Left lung (tissue), 10 donors: ENCODE data around the gene NAALADL2. TPM values are rescaled to one million over a fixed set of nuclear protein-coding genes. Genes with fewer than 3 reads are reported as not detected.

ENCODE experiments used
- ATAC-seq: fragments of 200-7000 bp; cut with Tn5 transposase; one replicate; pipeline ENCODE4 v1.9.1; 2020; ENCODE audit warnings: moderate library complexity
- DNase-seq, 4 donors: peaks; one replicate each; pipeline ENCODE4 v3.0.0-alpha.2; 2013 to 2020
- H3K27ac ChIP-seq, 2 donors: fragments of 200-600 bp; sonication (generic) in 1 of 2; one replicate each; pipeline versions ENCODE4 v1.5.0 to v1.8.0; 2020 to 2021
- H3K27me3 ChIP-seq, 2 donors: fragments of 200-600 bp; sonication (generic) in 1 of 2; one replicate each; pipeline versions ENCODE4 v1.5.0 to v1.8.0; 2020 to 2021
- H3K36me3 ChIP-seq, 2 donors: fragments of 200-600 bp; sonication (generic) in 1 of 2; one replicate each; pipeline versions ENCODE4 v1.5.0 to v1.8.0; 2020 to 2021
- H3K4me1 ChIP-seq, 2 donors: fragments of 200-600 bp; one replicate each; pipeline ENCODE4 v1.8.0; 2021
- H3K4me3 ChIP-seq, 2 donors: fragments of 200-600 bp; sonication (generic) in 1 of 2; one replicate each; pipeline versions ENCODE4 v1.5.0 to v1.8.0; 2020 to 2021; ENCODE audit warnings: mild to moderate bottlenecking in 1 of 2
- H3K9me3 ChIP-seq, 2 donors: fragments of 200-600 bp; sonication (generic) in 1 of 2; one replicate each; pipeline versions ENCODE4 v1.5.0 to v1.8.0; 2020 to 2021
- intact Hi-C, 2 donors: fragments of 100-400 bp; cut with DNase I; formaldehyde crosslinking; loops; one replicate each; pipeline versions ENCODE4 v1.11.2 to v1.14.2; 2022
- polyA plus RNA-seq, 6 donors: library from polyadenylated mRNA; unstranded; fragments of 120-200 nt; gene quantifications; one replicate each; pipeline ENCODE4 v1.2.1, GENCODE V29; 2013; ENCODE audit not compliant: insufficient read length in 6 of 6
- total RNA-seq, 2 donors: library from RNA; stranded (reverse); fragmentation: NEBNext Ultra II Directional; extraction: Animal tissue kit (Norgen Biotek cat#: 25700); gene quantifications; one replicate each; pipeline ENCODE4 v1.2.1, GENCODE V29; 2021
- TF ChIP-seq, protein P1 (sequence below), 2 donors: fragments of 200-600 bp; sonication (generic) in 1 of 2; IDR thresholded peaks; one replicate each; pipeline versions ENCODE4 v1.5.0 to v1.8.0; 2021; ENCODE audit warnings: antibody characterized with exemption in 2 of 2
- donor health status: DM: no; HTN: yes; CAD: no.
- donor health status: DM: no; HTN: no; CAD: no.

NAALADL2 gene
- total and polyA plus RNA-seq, 8 donors = 9.8 to 23.3 (median 17.8) TPM

DNA sequence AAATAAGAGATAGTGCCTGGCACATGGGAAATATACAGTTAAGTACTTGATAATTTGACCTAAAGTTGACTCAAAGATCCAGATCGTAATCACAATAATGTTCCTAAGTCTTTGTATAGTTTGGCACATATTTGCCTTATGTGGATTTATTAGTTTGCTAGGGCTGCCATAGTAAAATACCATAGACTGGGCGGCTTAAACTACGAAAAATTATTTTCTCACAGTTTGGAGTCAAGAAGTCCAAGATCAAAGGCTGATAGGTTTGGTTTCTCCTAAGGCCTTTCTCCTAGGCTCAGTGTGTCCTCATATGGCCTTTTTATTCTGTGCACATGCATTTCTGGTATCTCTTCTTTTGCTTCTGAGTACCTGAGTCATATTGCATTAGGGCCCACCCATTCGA lies 453.7 kb downstream of the NAALADL2 start:
- Histone ChIP-seq H3K27ac (no peak overlapping the region), H3K9me3 (no peaks in the 10 kb centered on the region), H3K36me3 (no peaks in the 10 kb centered on the region), H3K4me3 (no peak overlapping the region), H3K4me1 (no peaks in the 10 kb centered on the region), H3K27me3 (no peaks in the 10 kb centered on the region)
- ATAC-seq (no peak), DNase-seq (no peak)
- TF ChIP-seq, protein P1, sequence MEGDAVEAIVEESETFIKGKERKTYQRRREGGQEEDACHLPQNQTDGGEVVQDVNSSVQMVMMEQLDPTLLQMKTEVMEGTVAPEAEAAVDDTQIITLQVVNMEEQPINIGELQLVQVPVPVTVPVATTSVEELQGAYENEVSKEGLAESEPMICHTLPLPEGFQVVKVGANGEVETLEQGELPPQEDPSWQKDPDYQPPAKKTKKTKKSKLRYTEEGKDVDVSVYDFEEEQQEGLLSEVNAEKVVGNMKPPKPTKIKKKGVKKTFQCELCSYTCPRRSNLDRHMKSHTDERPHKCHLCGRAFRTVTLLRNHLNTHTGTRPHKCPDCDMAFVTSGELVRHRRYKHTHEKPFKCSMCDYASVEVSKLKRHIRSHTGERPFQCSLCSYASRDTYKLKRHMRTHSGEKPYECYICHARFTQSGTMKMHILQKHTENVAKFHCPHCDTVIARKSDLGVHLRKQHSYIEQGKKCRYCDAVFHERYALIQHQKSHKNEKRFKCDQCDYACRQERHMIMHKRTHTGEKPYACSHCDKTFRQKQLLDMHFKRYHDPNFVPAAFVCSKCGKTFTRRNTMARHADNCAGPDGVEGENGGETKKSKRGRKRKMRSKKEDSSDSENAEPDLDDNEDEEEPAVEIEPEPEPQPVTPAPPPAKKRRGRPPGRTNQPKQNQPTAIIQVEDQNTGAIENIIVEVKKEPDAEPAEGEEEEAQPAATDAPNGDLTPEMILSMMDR (IDR thresholded peaks at IDR 0.05) = no peak
- intact Hi-C loops = no loop called here

DNA sequence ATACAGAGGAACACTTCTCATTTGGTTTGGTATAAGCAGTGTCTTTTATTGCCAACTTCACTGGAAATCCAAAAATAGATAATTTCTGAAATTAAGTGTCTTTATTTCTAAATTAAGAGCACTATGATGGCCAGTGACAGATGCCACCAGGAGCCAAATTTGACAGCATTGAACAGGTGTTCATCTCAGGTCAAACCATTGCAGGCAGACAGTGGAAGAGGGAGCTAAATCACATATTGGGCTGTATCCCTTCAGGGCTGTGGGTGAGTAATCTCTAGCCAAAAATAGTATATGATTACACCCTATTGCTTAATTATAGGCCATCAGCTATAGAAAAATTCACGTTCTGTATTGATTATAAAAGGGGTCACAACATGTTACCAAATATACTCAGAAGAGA lies 457.7 kb downstream of the NAALADL2 start:
- H3K4me3 ChIP-seq = no peak overlapping the region
- H3K9me3 ChIP-seq = peaks cover 0 to 6% of the 10 kb centered on the region in 2 donors
- no peaks in the 10 kb centered on the region for H3K27me3 ChIP-seq
- ATAC-seq (no peak), DNase-seq (no peak)
- TF ChIP-seq, protein P1 (IDR thresholded peaks at IDR 0.05) = no peak
- no peak overlapping the region for H3K27ac ChIP-seq
- no peaks in the 10 kb centered on the region for H3K36me3 ChIP-seq
- intact Hi-C loops = no loop called here
- no peaks in the 10 kb centered on the region for H3K4me1 ChIP-seq

- TF ChIP-seq, protein P1 (IDR thresholded peaks at IDR 0.05) = no peak
- H3K36me3 ChIP-seq = no peaks in the 10 kb centered on the region
- no peak for ATAC-seq
- DNase-seq = no peak
- H3K4me1 ChIP-seq = no peaks in the 10 kb centered on the region
- no peak overlapping the region for H3K27ac ChIP-seq
- no peak overlapping the region for H3K4me3 ChIP-seq
- peaks cover 0 to 9% of the 10 kb centered on the region in 2 donors for H3K9me3 ChIP-seq
- intact Hi-C loops = no loop called here
- no peaks in the 10 kb centered on the region for H3K27me3 ChIP-seq
These were observed 466.3 kb downstream of the NAALADL2 start for GRCh38 chr3:175325440-175325839.

DNA sequence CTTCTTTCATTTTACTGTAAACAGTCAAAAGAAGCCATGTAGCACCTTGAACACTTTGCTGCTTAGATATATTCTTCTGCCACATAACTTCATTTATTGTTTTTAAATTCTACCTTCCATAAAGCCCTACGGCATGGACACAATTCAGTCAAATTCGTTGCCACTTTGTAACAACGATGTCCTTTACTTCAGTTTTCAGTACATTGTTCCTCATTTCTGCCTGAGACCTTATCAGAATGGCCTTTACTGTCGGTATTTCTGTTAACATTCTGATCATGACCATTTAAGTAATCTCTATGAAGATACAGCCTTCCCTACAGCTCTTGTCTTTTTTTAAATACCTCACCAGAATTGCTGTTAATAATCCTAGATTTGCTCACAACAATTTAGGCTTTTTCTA lies 466.9 kb downstream of the NAALADL2 start:
- no peak for DNase-seq
- Histone ChIP-seq H3K9me3 (peaks cover 0 to 9% of the 10 kb centered on the region in 2 donors), H3K4me3 (no peak overlapping the region), H3K27me3 (no peaks in the 10 kb centered on the region), H3K27ac (no peak overlapping the region), H3K4me1 (no peaks in the 10 kb centered on the region), H3K36me3 (no peaks in the 10 kb centered on the region)
- no peak for ATAC-seq
- TF ChIP-seq, protein P1 (IDR thresholded peaks at IDR 0.05) = no peak
- intact Hi-C loops = no loop called here

GRCh38 chr3:175329373-175329772 lies 470.2 kb downstream of the NAALADL2 start:
- Histone ChIP-seq H3K36me3 (no peaks in the 10 kb centered on the region), H3K27me3 (no peaks in the 10 kb centered on the region), H3K4me3 (no peak overlapping the region), H3K4me1 (no peaks in the 10 kb centered on the region), H3K9me3 (peaks cover 0 to 6% of the 10 kb centered on the region in 2 donors), H3K27ac (no peak overlapping the region)
- TF ChIP-seq, protein P1 (IDR thresholded peaks at IDR 0.05) = no peak
- DNase-seq (no peak), ATAC-seq (no peak)
- intact Hi-C loops = no loop called here
